NCI-H1092 treated with DMSO at 0.1 percent for 48 hours (cell line): ENCODE measurements around the gene WDR38.
"Not testable (repeated sequence)": the region's sequence is repeated elsewhere in the genome, so short reads cannot be mapped to it uniquely, and the experiment has no call there.

Experiments
- DNase-seq: peaks from one replicate; lab custom pipeline; 2025; lab: John Stamatoyannopoulos, UW

The WDR38 gene

GRCh38 chr9:124834591-124834990, 18.7 kb upstream of the WDR38 start:
- DNase-seq: peak; percentile 46

- peak; percentile 87 for DNase-seq
Observed at GRCh38 chr9:124835026-124835557, 18.2 kb upstream of the WDR38 start.

GRCh38 chr9:124838132-124838531, 15.1 kb upstream of the WDR38 start:
- DNase-seq: not testable (repeated sequence)

GRCh38 chr9:124838567-124839275, 14.5 kb upstream of the WDR38 start:
- DNase-seq: not testable (repeated sequence)

- peak; percentile 89 for DNase-seq
Observed at GRCh38 chr9:124839612-124840299, 13.5 kb upstream of the WDR38 start.

GRCh38 chr9:124840300-124840833, 12.9 kb upstream of the WDR38 start:
- peak; percentile 31 for DNase-seq

- DNase-seq: no peak
Observed at GRCh38 chr9:124841075-124841821, 12.0 kb upstream of the WDR38 start.

GRCh38 chr9:124843456-124844034, 9.7 kb upstream of the WDR38 start:
- DNase-seq: no peak

GRCh38 chr9:124844291-124844690, 9.0 kb upstream of the WDR38 start:
- DNase-seq: no peak

GRCh38 chr9:124846467-124846866, 6.8 kb upstream of the WDR38 start:
- DNase-seq: not testable (repeated sequence)

- no peak for DNase-seq
Observed at GRCh38 chr9:124846969-124847368, 6.3 kb upstream of the WDR38 start.

- no peak for DNase-seq
Observed at GRCh38 chr9:124849801-124850200, 3.5 kb upstream of the WDR38 start.

GRCh38 chr9:124852121-124852828, 985 bp upstream of the WDR38 start:
- no peak for DNase-seq

GRCh38 chr9:124853605-124854143, 414 bp downstream of the WDR38 start:
- DNase-seq: no peak

- no peak for DNase-seq
Observed at GRCh38 chr9:124854161-124854560, 901 bp downstream of the WDR38 start.

GRCh38 chr9:124854822-124855221, 1.6 kb downstream of the WDR38 start:
- no peak for DNase-seq

GRCh38 chr9:124855566-124855943, 2.3 kb downstream of the WDR38 start:
- no peak for DNase-seq

GRCh38 chr9:124855944-124856765, 2.9 kb downstream of the WDR38 start:
- peak; percentile 21 for DNase-seq

- no peak for DNase-seq
Observed at GRCh38 chr9:124857533-124858162, 4.4 kb downstream of the WDR38 start.
